Esophagus muscularis mucosa (tissue), 4 donors: ENCODE data around the gene UROC1. TPM values are rescaled to one million over a fixed set of nuclear protein-coding genes. Genes with fewer than 3 reads are reported as not detected.

ENCODE experiments used
- DNase-seq: peaks from one replicate; pipeline ENCODE4 v3.0.0-alpha.2; 2017; ENCODE audit errors: extremely low spot score
- H3K27ac ChIP-seq, 4 donors: fragments of 200-600 bp; sonication (generic); replicated peaks in 1 of 4; 1 replicate in 3 of 4; 2 replicates in 1 of 4; pipeline ENCODE4 v1.5.1; 2016 to 2019; ENCODE audit warnings: mild to moderate bottlenecking in 1 of 4
- H3K27me3 ChIP-seq, 4 donors: fragments of 200-600 bp; sonication (generic); one replicate each; pipeline versions ENCODE4 v1.5.1 to v1.6.0; 2016 to 2019
- H3K36me3 ChIP-seq, 4 donors: fragments of 200-600 bp; sonication (generic); one replicate each; pipeline ENCODE4 v1.5.1; 2016 to 2019
- H3K4me1 ChIP-seq, 4 donors: fragments of 200-600 bp; sonication (generic); one replicate each; pipeline ENCODE4 v1.5.1; 2016 to 2019
- H3K4me3 ChIP-seq, 4 donors: fragments of 200-600 bp; sonication (generic); 1 replicate in 2 of 4; 2 replicates in 2 of 4; pipeline ENCODE4 v1.5.1; 2016 to 2019; ENCODE audit warnings: mild to moderate bottlenecking in 4 of 4, moderate library complexity in 1 of 4
- H3K9me3 ChIP-seq, 4 donors: fragments of 200-600 bp; sonication (generic); 1 replicate in 3 of 4; 2 replicates in 1 of 4; pipeline ENCODE4 v1.5.1; 2016 to 2019
- EP300 ChIP-seq: sonication (generic); formaldehyde crosslinking; IDR thresholded peaks from one replicate; pipeline ENCODE4 v1.6.1; 2017; ENCODE audit warnings: antibody characterized with exemption
- POLR2A ChIP-seq: fragments of 450-650 bp; IDR thresholded peaks from one replicate; pipeline ENCODE4 v1.6.1; 2017; ENCODE audit warnings: antibody characterized with exemption, moderate library complexity, mild to moderate bottlenecking, low read depth
- POLR2AphosphoS5 ChIP-seq, 2 donors: sonication (generic); formaldehyde crosslinking; IDR thresholded peaks; one replicate each; pipeline ENCODE4 v1.6.1; 2017; ENCODE audit warnings: antibody characterized with exemption in 2 of 2
- WGBS: methylation state at CpG from one replicate; pipeline ENCODE4 v1.1.5; 2018; 5-methylcytosine and 5-hydroxymethylcytosine counted together
- intact Hi-C: fragments of 100-400 bp; cut with DNase I; formaldehyde crosslinking; loops from one replicate; pipeline ENCODE4 v1.15.1; 2023
- total RNA-seq, 4 donors: library from RNA; depleted of rRNA; stranded (reverse); fragments of >200 nt; gene quantifications; one replicate each; pipeline versions ENCODE4 v1.1.0 to v1.2.1, GENCODE V29; 2016
- TF ChIP-seq, protein P1 (sequence below), 3 experiments: fragments of 200-600 bp in 2 of 3; fragments of 450-650 bp in 1 of 3; sonication (generic) in 2 of 3; IDR thresholded peaks; one replicate each; pipeline ENCODE4 v1.5.1; 2017 to 2019; ENCODE audit warnings: antibody characterized with exemption in 3 of 3, mild to moderate bottlenecking in 2 of 3, moderate library complexity in 1 of 3

The UROC1 gene
- total RNA-seq, 4 donors from 2014 or later: not detected

DNA sequence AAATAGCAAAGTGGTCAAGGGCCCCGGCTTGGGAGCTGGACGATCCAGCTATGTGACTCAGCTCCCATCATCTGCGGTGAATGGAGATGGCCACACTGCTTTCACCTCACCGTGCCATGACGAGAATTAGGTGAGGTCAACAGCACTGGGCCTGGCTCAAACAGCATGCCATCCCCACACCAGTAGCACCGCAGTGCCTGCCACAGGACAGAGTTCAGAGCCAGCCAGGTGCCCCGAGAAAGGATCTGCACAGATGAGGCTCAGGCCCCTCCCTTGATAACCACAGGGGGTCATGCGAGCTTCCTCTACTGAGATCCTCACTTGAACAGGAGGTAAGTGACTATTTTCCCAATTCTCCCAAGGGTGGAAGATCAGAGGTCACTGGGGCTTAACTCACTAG, 71.3 kb downstream of the UROC1 start:
- no peak for DNase-seq
- peaks cover 9 to 53% (median 43%) of the 10 kb centered on the region in 4 donors for H3K36me3 ChIP-seq

DNA sequence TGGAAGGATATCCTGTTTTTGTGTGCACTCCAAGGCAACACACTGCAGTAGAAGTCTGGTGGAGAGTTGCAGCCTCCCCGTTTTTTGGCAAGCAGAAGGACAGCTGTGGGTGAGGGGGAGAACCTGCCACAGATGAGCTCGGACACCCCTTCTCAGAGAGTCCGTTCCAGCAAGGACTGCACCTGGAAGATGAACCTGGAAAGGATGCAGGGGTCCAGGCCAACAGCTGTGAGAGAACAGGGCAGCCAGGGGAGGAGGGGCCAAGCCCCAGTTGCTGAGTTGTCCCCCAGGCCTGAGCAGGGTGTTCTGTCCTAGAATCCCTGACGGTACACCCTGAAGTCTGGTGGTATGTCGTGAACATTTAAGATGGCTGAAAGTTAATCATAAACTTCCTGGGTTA, 72.1 kb downstream of the UROC1 start:
- Histone ChIP-seq H3K36me3 (peaks cover 11 to 52% (median 42%) of the 10 kb centered on the region in 4 donors), H3K27ac (no peak overlapping the region), H3K4me1 (peaks cover 3 to 24% (median 13%) of the 10 kb centered on the region in 4 donors), H3K4me3 (no peak overlapping the region), H3K9me3 (no peaks in the 10 kb centered on the region), H3K27me3 (no peaks in the 10 kb centered on the region)
- 55% methylated on average over 5 of the region's 5 CpGs for WGBS
- intact Hi-C loops: no loop called here
- no peak for TF ChIP-seq EP300
- TF ChIP-seq, protein P1, sequence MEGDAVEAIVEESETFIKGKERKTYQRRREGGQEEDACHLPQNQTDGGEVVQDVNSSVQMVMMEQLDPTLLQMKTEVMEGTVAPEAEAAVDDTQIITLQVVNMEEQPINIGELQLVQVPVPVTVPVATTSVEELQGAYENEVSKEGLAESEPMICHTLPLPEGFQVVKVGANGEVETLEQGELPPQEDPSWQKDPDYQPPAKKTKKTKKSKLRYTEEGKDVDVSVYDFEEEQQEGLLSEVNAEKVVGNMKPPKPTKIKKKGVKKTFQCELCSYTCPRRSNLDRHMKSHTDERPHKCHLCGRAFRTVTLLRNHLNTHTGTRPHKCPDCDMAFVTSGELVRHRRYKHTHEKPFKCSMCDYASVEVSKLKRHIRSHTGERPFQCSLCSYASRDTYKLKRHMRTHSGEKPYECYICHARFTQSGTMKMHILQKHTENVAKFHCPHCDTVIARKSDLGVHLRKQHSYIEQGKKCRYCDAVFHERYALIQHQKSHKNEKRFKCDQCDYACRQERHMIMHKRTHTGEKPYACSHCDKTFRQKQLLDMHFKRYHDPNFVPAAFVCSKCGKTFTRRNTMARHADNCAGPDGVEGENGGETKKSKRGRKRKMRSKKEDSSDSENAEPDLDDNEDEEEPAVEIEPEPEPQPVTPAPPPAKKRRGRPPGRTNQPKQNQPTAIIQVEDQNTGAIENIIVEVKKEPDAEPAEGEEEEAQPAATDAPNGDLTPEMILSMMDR (IDR thresholded peaks at IDR 0.05): no peak
- DNase-seq: no peak

More for the DNA sequence above, 71.3 kb downstream of the UROC1 start:
- Histone ChIP-seq H3K27me3 (no peaks in the 10 kb centered on the region), H3K27ac (no peak overlapping the region), H3K4me3 (no peak overlapping the region), H3K4me1 (peaks cover 3 to 24% (median 13%) of the 10 kb centered on the region in 4 donors), H3K9me3 (no peaks in the 10 kb centered on the region)
- TF ChIP-seq EP300: no peak
- no peak for TF ChIP-seq POLR2AphosphoS5 (IDR thresholded peaks at IDR 0.05)
- TF ChIP-seq POLR2A: no peak
- TF ChIP-seq, protein P1 (IDR thresholded peaks at IDR 0.05): no peak
- intact Hi-C loops: no loop called here
- 97% methylated on average over 8 of the region's 8 CpGs for WGBS

- Histone ChIP-seq H3K36me3 (peaks cover 21 to 52% (median 39%) of the 10 kb centered on the region in 4 donors), H3K4me3 (no peak overlapping the region), H3K4me1 (peaks cover 3 to 17% (median 12%) of the 10 kb centered on the region in 4 donors), H3K27me3 (no peaks in the 10 kb centered on the region), H3K27ac (no peak overlapping the region), H3K9me3 (no peaks in the 10 kb centered on the region)
- intact Hi-C loops: no loop called here
- DNase-seq: no peak
- WGBS: 95% methylated on average over 3 of the region's 3 CpGs
- TF ChIP-seq, protein P1 (IDR thresholded peaks at IDR 0.05): no peak
- no peak for TF ChIP-seq POLR2A
Observed at GRCh38 chr3:126442856-126443242, 74.7 kb downstream of the UROC1 start.

GRCh38 chr3:126442094-126442855, 75.3 kb downstream of the UROC1 start:
- peaks cover 23 to 51% (median 41%) of the 10 kb centered on the region in 4 donors for H3K36me3 ChIP-seq

GRCh38 chr3:126441256-126441880, 76.2 kb downstream of the UROC1 start:
- Histone ChIP-seq H3K27ac (no peak overlapping the region), H3K9me3 (no peaks in the 10 kb centered on the region), H3K4me1 (peaks cover 0 to 5% (median 2%) of the 10 kb centered on the region in 4 donors), H3K36me3 (peaks cover 24 to 60% (median 50%) of the 10 kb centered on the region in 4 donors), H3K4me3 (no peak overlapping the region), H3K27me3 (no peaks in the 10 kb centered on the region)
- intact Hi-C loops: no loop called here
- TF ChIP-seq POLR2A (no peak), POLR2AphosphoS5 (IDR thresholded peaks at IDR 0.05) (no peak), EP300 (no peak)
- TF ChIP-seq, protein P1 (IDR thresholded peaks at IDR 0.05): no peak
- whole genome bisulfite sequencing: 90% methylated on average over 17 of the region's 20 CpGs
- no peak for DNase-seq

More at GRCh38 chr3:126442094-126442855, 75.3 kb downstream of the UROC1 start:
- Histone ChIP-seq H3K4me3 (no peak overlapping the region), H3K27me3 (no peaks in the 10 kb centered on the region), H3K4me1 (peaks cover 0 to 11% (median 6%) of the 10 kb centered on the region in 4 donors), H3K27ac (no peak overlapping the region), H3K9me3 (no peaks in the 10 kb centered on the region)
- intact Hi-C loops: no loop called here
- no peak for TF ChIP-seq POLR2A
- 72% methylated on average over 13 of the region's 13 CpGs for WGBS
- no peak for DNase-seq
